Activated T-helper 1 cell treated with Interleukin-2 at 50 U/mL for 16 hours (primary cell): ENCODE data around the gene RNASEH2B.

Experiments used
- DNase-seq: peaks from one replicate; pipeline ENCODE4 v3.0.0-alpha.2; 2020; ENCODE audit warnings: low read depth

RNASEH2B gene

GRCh38 chr13:50940509-50940908 lies 30.9 kb downstream of the RNASEH2B start:
- no peak for DNase-seq

- no peak for DNase-seq
Observed at GRCh38 chr13:50941146-50941545, 31.6 kb downstream of the RNASEH2B start.

GRCh38 chr13:50942630-50943311 lies 33.2 kb downstream of the RNASEH2B start:
- DNase-seq, result no peak

GRCh38 chr13:50945669-50946068 lies 36.1 kb downstream of the RNASEH2B start:
- DNase-seq, result no peak

GRCh38 chr13:50948601-50949000 lies 39.0 kb downstream of the RNASEH2B start:
- no peak for DNase-seq

GRCh38 chr13:50950849-50951248 lies 41.3 kb downstream of the RNASEH2B start:
- DNase-seq, result no peak

- DNase-seq, result no peak
Observed at GRCh38 chr13:50951366-50951765, 41.8 kb downstream of the RNASEH2B start.

- DNase-seq, result no peak
Observed at GRCh38 chr13:50955241-50955640, 45.6 kb downstream of the RNASEH2B start.

- no peak for DNase-seq
Observed at GRCh38 chr13:50955798-50956197, 46.2 kb downstream of the RNASEH2B start.

GRCh38 chr13:50957620-50958019 lies 48.0 kb downstream of the RNASEH2B start:
- DNase-seq, result no peak

- DNase-seq, result no peak
Observed at GRCh38 chr13:50969691-50970090, 60.1 kb downstream of the RNASEH2B start.

GRCh38 chr13:50970956-50971355 lies 61.4 kb downstream of the RNASEH2B start:
- no peak for DNase-seq

- DNase-seq, result no peak
Observed at GRCh38 chr13:50974268-50974667, 64.7 kb downstream of the RNASEH2B start.

- DNase-seq, result no peak
Observed at GRCh38 chr13:50979187-50979586, 69.6 kb downstream of the RNASEH2B start.

- no peak for DNase-seq
Observed at GRCh38 chr13:50981686-50982085, 72.1 kb downstream of the RNASEH2B start.

- DNase-seq, result no peak
Observed at GRCh38 chr13:50989476-50989875, 79.9 kb downstream of the RNASEH2B start.

GRCh38 chr13:50990065-50990817 lies 80.7 kb downstream of the RNASEH2B start:
- no peak for DNase-seq

GRCh38 chr13:50990818-50991506 lies 81.4 kb downstream of the RNASEH2B start:
- no peak for DNase-seq

- DNase-seq, result no peak
Observed at GRCh38 chr13:50991579-50992521, 82.3 kb downstream of the RNASEH2B start.

- DNase-seq, result no peak
Observed at GRCh38 chr13:50993371-50993770, 83.8 kb downstream of the RNASEH2B start.

- no peak for DNase-seq
Observed at GRCh38 chr13:50993934-50994333, 84.3 kb downstream of the RNASEH2B start.

GRCh38 chr13:50994651-50995050 lies 85.1 kb downstream of the RNASEH2B start:
- DNase-seq, result no peak
